ENCODE measurements around the gene ANO3. TPM values are rescaled to one million over a fixed set of nuclear protein-coding genes. Genes with fewer than 3 reads are reported as not detected.

Gene ANO3
- total and polyA plus RNA-seq, 2 donors from 2014 or later = 0.30 to 1.5 TPM

GRCh38 chr11:26696330-26696729, 364.4 kb downstream of the ANO3 start:
- Histone ChIP-seq H3K4me3 (ENCODE audit: low read length in 3 of 3) (no peak overlapping the region), H3K27me3 (ENCODE audit: control insufficient read depth, insufficient read depth, low read length) (no peaks in the 10 kb centered on the region), H3K9ac (ENCODE audit: low read length in 3 of 3) (no peak overlapping the region), H3K9me3 (ENCODE audit: control insufficient read depth in 2 of 3, insufficient read depth in 1 of 3, low read length in 3 of 3) (no peaks in the 10 kb centered on the region), H3K36me3 (ENCODE audit: control insufficient read depth in 2 of 3, insufficient read depth in 3 of 3, low read length in 3 of 3) (peaks cover 0 to 17% (median 7%) of the 10 kb centered on the region in 3 donors), H3K27ac (ENCODE audit: low read depth in 2 of 2, low read length in 2 of 2) (no peak overlapping the region), H3K4me1 (ENCODE audit: control insufficient read depth in 2 of 3, insufficient read depth in 2 of 3, low read depth in 1 of 3, low read length in 3 of 3) (no peaks in the 10 kb centered on the region)
- intact Hi-C loops (cut with DNase I) = no loop called here
- TF ChIP-seq CTCF (IDR thresholded peaks at IDR 0.05; ENCODE audit: borderline replicate concordance, extremely low read depth, insufficient read depth) = no peak
- no peak for DNase-seq
- no peak for FAIRE-seq

GRCh38 chr11:26698224-26698623, 366.3 kb downstream of the ANO3 start:
- no peak for FAIRE-seq
- Histone ChIP-seq H3K4me3 (ENCODE audit: low read length in 3 of 3) (no peak overlapping the region), H3K9ac (ENCODE audit: low read length in 3 of 3) (no peak overlapping the region), H3K36me3 (ENCODE audit: control insufficient read depth in 2 of 3, insufficient read depth in 3 of 3, low read length in 3 of 3) (peaks cover 0 to 24% (median 5%) of the 10 kb centered on the region in 3 donors), H3K4me1 (ENCODE audit: control insufficient read depth in 2 of 3, insufficient read depth in 2 of 3, low read depth in 1 of 3, low read length in 3 of 3) (no peaks in the 10 kb centered on the region), H3K27ac (ENCODE audit: low read depth in 2 of 2, low read length in 2 of 2) (peak overlapping the region in 1 of 2 donors; percentile 46), H3K9me3 (ENCODE audit: control insufficient read depth in 2 of 3, insufficient read depth in 1 of 3, low read length in 3 of 3) (no peaks in the 10 kb centered on the region), H3K27me3 (ENCODE audit: control insufficient read depth, insufficient read depth, low read length) (no peaks in the 10 kb centered on the region)
- intact Hi-C loops (cut with DNase I) = no loop called here
- no peak for DNase-seq
- TF ChIP-seq CTCF (IDR thresholded peaks at IDR 0.05; ENCODE audit: borderline replicate concordance, extremely low read depth, insufficient read depth) = no peak

GRCh38 chr11:26700574-26701235, 368.8 kb downstream of the ANO3 start:
- TF ChIP-seq CTCF (IDR thresholded peaks at IDR 0.05; ENCODE audit: borderline replicate concordance, extremely low read depth, insufficient read depth) = no peak
- Histone ChIP-seq H3K4me3 (ENCODE audit: low read length in 3 of 3) (no peak overlapping the region), H3K9me3 (ENCODE audit: control insufficient read depth in 2 of 3, insufficient read depth in 1 of 3, low read length in 3 of 3) (no peaks in the 10 kb centered on the region), H3K27ac (ENCODE audit: low read depth in 2 of 2, low read length in 2 of 2) (no peak overlapping the region), H3K4me1 (ENCODE audit: control insufficient read depth in 2 of 3, insufficient read depth in 2 of 3, low read depth in 1 of 3, low read length in 3 of 3) (no peaks in the 10 kb centered on the region), H3K27me3 (ENCODE audit: control insufficient read depth, insufficient read depth, low read length) (no peaks in the 10 kb centered on the region), H3K36me3 (ENCODE audit: control insufficient read depth in 2 of 3, insufficient read depth in 3 of 3, low read length in 3 of 3) (peaks cover 0 to 26% (median 5%) of the 10 kb centered on the region in 3 donors), H3K9ac (ENCODE audit: low read length in 3 of 3) (no peak overlapping the region)
- intact Hi-C loops (cut with DNase I) = no loop called here
- DNase-seq = no peak
- no peak for FAIRE-seq
